Skin of body (tissue), 1 donor: Measurements from ENCODE around the gene LGR6. TPM values are rescaled to one million over a fixed set of nuclear protein-coding genes. Genes with fewer than 3 reads are reported as not detected.

Experiments used
- total RNA-seq: library from RNA; depleted of rRNA; stranded (reverse); fragments of >200 nt; gene quantifications from one replicate; pipeline ENCODE4 v1.2.3, GENCODE V29; 2014

The LGR6 gene
- total RNA-seq, 1 donor from 2014 or later, result 11.9 TPM

Other genes with a start within 250 kb of the LGR6 start
- gene LMOD1, start 247.3 kb upstream of the LGR6 start, total RNA-seq, result 7.4 TPM
- gene TIMM17A, start 238.3 kb upstream of the LGR6 start, total RNA-seq, result 30.0 TPM
- gene RNPEP, start 211.2 kb upstream of the LGR6 start, total RNA-seq, result 20.2 TPM
- gene ELF3, start 183.2 kb upstream of the LGR6 start, total RNA-seq, result 14.0 TPM
- gene GPR37L1, start 70.9 kb upstream of the LGR6 start, total RNA-seq, result not detected
- 20.8 TPM for gene ARL8A, start 49.1 kb upstream of the LGR6 start, total RNA-seq
- gene PTPN7, start 33.2 kb upstream of the LGR6 start, total RNA-seq, result 1.4 TPM
- gene UBE2T, start 148.1 kb downstream of the LGR6 start, total RNA-seq, result 11.2 TPM
- gene PPP1R12B, start 154.9 kb downstream of the LGR6 start, total RNA-seq, result 43.0 TPM